Fibroblast of pulmonary artery (primary cell): ENCODE results near the gene SMARCC2.

Experiments used
- DNase-seq: peaks from one replicate; pipeline ENCODE4 v3.0.0-alpha.2; 2010; ENCODE audit warnings: low read depth
- H3K4me3 ChIP-seq: replicated peaks from 2 replicates; pipeline ENCODE4 v1.5.1; 2011; ENCODE audit warnings: low read depth, mild to moderate bottlenecking, control low read depth, low read length, moderate library complexity
- CTCF ChIP-seq: IDR thresholded peaks from 2 replicates; pipeline ENCODE4 v1.5.1; 2011; ENCODE audit warnings: mild to moderate bottlenecking, control low read depth, low read length, inconsistent platforms; ENCODE audit errors: missing control alignments

SMARCC2 gene

DNA sequence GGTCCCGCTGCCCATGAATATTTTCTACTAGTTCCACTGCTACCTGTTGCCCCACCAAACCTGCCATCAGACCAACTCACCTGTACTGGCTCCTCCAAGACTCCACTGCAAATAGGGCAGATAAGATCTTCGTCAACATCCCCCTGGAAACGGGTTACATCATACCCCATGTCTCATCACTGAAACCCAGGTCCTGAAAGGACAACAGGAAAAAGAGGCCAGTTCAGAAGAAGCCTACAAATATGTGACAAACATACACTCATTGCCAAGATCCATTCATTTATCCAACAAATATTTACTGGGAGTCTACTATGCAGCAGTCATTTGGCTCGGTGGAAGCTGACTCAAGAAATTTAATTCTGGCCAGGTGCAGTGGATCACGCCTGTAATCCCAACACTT lies 24.6 kb upstream of the SMARCC2 start:
- no peak for TF ChIP-seq CTCF

GRCh38 chr12:56212361-56212760 lies 23.1 kb upstream of the SMARCC2 start:
- DNase-seq, result no peak
- no peak for TF ChIP-seq CTCF

More for the DNA sequence above, 24.6 kb upstream of the SMARCC2 start:
- DNase-seq, result no peak
- H3K4me3 ChIP-seq, result no peak overlapping the region

DNA sequence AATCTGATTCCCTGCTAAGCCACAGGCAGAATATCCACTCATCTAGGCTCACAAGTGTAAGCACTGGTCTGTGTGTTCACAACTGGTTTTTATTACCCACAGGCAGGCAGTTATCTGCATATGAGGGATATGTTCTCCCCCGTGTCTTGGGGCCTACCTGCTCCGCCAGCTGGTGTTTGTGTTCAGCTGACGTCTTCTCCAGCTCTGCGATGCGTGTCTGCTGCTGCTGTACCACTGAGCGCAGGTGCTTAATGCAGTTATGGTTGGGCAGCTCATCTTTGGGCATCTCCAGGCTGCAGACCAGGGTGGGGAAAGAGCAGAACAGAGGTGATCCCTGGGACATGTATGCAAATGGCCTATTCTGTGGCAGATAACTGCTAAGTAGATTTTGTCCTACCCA lies 18.7 kb upstream of the SMARCC2 start:
- no peak for DNase-seq
- no peak overlapping the region for H3K4me3 ChIP-seq
- no peak for TF ChIP-seq CTCF

More at GRCh38 chr12:56212361-56212760, 23.1 kb upstream of the SMARCC2 start:
- H3K4me3 ChIP-seq, result no peak overlapping the region

- peak; percentile 81 for TF ChIP-seq CTCF
- no peak overlapping the region for H3K4me3 ChIP-seq
- DNase-seq, result peak; percentile 71
Measured at GRCh38 chr12:56206452-56207166, 17.3 kb upstream of the SMARCC2 start.

DNA sequence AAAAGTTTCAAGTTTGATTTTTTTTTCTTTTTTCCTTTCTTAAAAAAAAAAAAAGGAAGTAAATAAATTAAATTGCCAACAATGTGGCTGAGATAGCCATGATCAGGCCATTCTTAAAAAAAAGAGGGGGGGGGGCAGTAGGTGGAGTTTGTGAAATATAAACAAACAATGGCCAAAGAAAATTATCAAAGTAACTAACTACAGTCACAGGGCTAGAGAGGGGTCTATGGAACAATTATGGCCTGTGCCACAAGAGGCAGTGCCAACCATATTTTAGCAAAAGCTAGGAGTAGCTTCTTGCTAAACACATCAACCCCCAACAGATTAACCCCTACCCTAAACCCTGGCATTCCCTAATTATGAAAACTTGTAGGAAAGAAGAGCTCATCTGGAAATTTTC lies 16.2 kb upstream of the SMARCC2 start:
- no peak for TF ChIP-seq CTCF
- no peak for DNase-seq
- no peak overlapping the region for H3K4me3 ChIP-seq

DNA sequence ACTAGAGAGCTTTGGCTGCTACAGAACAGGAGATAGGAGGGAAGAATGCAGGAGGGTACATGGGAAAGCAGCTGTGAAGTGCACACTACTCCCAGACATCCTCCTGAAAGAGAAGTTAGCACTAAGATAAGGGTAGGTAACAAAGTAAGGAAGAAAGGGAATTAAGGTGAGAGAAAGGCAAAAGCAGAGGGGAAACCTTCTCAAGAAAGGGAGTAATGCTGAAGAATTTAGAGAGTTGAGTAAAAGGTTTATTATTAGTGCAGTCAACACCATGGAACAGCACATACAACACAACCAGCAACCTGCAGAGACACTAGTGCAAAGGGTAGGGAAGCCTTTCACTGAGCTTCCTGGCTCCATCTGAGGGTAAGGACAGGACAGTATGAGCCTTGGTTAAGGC lies 15.0 kb upstream of the SMARCC2 start:
- no peak for TF ChIP-seq CTCF
- no peak for DNase-seq
- no peak overlapping the region for H3K4me3 ChIP-seq

GRCh38 chr12:56202838-56203237 lies 13.6 kb upstream of the SMARCC2 start:
- no peak overlapping the region for H3K4me3 ChIP-seq
- no peak for DNase-seq
- TF ChIP-seq CTCF, result no peak
